Measurements from ENCODE around the gene PLD2.

PLD2 gene

GRCh38 chr17:4822835-4823234, 15.9 kb downstream of the PLD2 start:
- no peak overlapping the region for H3K4me3 ChIP-seq (ENCODE audit: low read depth, low read length)
- TF ChIP-seq CTCF (IDR thresholded peaks at IDR 0.05; ENCODE audit: borderline replicate concordance, insufficient read depth, low read depth, low read length): no peak

- TF ChIP-seq CTCF (IDR thresholded peaks at IDR 0.05; ENCODE audit: borderline replicate concordance, insufficient read depth, low read depth, low read length): no peak
- no peak overlapping the region for H3K4me3 ChIP-seq (ENCODE audit: low read depth, low read length)
These were observed 16.6 kb downstream of the PLD2 start for GRCh38 chr17:4823373-4824089.

DNA sequence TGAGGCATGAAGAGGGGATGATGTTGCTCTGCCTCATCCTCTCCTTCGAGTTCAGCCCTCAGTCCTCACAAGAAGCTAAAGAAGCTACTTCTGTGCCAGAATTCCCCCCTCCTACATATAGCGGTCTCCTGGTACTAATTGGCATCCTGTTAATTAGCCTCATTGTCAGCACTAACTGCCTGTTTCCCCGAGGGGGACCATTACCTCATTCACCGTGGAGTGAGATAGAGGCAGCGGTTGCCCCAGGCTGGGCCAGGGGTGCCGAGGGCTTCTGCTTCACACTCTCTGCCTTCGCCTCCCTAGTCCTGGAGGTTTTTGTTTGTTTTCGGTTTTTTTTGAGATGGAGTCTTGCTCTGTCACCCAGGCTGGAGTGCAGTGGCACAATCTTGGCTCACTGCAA, 20.4 kb downstream of the PLD2 start:
- no peak overlapping the region for H3K4me3 ChIP-seq (ENCODE audit: low read depth, low read length)
- TF ChIP-seq CTCF (IDR thresholded peaks at IDR 0.05; ENCODE audit: borderline replicate concordance, insufficient read depth, low read depth, low read length): no peak

- peak overlapping the region; percentile 93 for H3K4me3 ChIP-seq (ENCODE audit: low read depth, low read length)
These were observed 25.9 kb downstream of the PLD2 start for GRCh38 chr17:4832829-4833177.

DNA sequence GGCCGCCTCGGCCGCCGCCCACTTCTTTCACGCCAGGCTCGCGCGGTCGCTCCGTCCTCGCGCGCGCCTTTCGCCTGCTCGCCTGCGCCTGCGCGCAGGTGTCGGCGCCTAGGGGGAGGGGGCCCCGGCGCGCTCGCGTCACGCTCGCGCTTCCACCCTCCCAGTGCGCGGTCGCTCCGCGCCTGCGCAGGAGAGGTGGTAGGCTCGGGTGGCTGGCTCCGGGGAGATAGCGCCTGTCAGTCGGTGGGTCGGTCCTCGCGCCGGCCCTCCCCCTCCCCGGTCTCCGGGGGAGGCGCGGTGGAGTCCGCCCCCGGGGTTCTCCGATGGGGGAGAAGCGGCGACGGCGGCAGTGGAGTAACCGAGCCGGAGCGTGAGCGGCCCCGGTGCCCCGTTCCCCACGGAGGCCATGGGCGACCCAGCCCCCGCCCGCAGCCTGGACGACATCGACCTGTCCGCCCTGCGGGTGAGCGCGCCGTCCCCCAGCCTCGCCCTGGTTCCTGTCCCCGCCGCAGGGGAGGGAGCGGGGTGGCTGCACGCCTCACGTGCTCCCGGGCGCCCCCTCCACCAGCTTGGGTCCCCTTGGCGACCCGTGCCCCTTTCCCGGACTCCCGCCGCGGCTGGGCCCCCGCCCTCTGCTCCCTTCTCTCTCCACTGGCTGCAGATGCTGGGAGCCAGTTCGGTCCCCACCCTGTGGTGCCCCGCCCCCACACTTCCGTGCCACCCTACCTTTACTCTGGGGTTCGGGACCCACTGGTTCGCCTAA, 26.4 kb downstream of the PLD2 start, which contains the start of gene MINK1:
Gene MINK1 (plus strand): TSS at position 163 of the 763 bp plus-strand sequence. CDS start 244 bp downstream, at position 407.
- TF ChIP-seq CTCF (IDR thresholded peaks at IDR 0.05; ENCODE audit: borderline replicate concordance, insufficient read depth, low read depth, low read length): no peak
- peak within 1 kb of the TSS; percentile 93 for H3K4me3 ChIP-seq (ENCODE audit: low read depth, low read length)

DNA sequence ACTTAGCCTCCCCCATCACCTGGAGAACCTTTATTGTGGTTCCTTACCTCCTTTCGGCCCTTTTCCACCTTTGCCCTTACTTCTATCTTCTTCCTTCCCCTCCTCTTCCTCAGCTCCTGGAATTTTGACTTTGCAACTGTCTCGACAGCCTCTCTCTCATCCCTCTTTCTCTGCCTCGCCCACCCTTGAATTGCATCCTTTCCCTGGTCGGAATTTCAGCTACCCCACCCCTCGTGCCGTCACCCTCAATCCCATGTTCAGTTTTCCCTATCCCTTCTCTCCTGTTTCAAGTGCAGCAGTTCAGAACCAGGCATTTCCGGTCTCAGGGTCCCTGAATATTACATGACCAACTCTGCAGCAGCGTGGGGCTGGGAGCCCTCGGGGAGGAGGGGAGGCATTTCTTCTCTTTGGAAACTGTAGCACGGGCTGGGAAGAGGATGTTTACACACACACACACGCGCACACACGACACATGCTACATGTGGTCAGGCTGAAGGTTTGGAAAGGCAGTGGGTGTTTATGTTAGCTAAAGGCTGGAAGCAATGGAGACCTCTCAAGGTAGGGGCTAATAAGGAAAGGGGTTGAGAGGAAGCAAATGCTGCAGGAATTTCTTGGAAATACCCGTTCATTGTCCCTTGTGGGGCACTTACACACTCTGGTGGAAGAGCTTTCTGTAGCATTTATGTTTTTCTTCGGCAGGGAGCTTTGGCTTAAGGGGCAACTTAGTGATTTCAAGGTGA, 27.2 kb downstream of the PLD2 start:
- peak overlapping the region; percentile 93 for H3K4me3 ChIP-seq (ENCODE audit: low read depth, low read length)
- TF ChIP-seq CTCF (IDR thresholded peaks at IDR 0.05; ENCODE audit: borderline replicate concordance, insufficient read depth, low read depth, low read length): no peak

- H3K4me3 ChIP-seq (ENCODE audit: low read depth, low read length): peak overlapping the region; percentile 93
- TF ChIP-seq CTCF (IDR thresholded peaks at IDR 0.05; ENCODE audit: borderline replicate concordance, insufficient read depth, low read depth, low read length): no peak
These were observed 27.7 kb downstream of the PLD2 start for GRCh38 chr17:4834681-4835020.
